A549 (cell line): ENCODE data around the gene SORCS1.

ENCODE experiments used
- CTCF ChIP-seq: fragments of >200 bp; sonication (Bioruptor Twin); formaldehyde crosslinking; IDR thresholded peaks from 3 replicates; pipeline ENCODE4 v1.5.1; 2016
- EP300 ChIP-seq, 2 experiments: fragments of >200 bp; sonication (Bioruptor Twin); formaldehyde crosslinking; IDR thresholded peaks; 2 replicates in 1 of 2; 3 replicates in 1 of 2; pipeline ENCODE4 v1.6.1; 2016 to 2017
- JUNB ChIP-seq: fragments of >200 bp; sonication (Bioruptor Twin); formaldehyde crosslinking; IDR thresholded peaks from 2 replicates; pipeline ENCODE4 v1.6.1; 2016
- MAX ChIP-seq: IDR thresholded peaks from 2 replicates; pipeline ENCODE4 v1.6.1; 2012
- POLR2A ChIP-seq: IDR thresholded peaks from 2 replicates; pipeline ENCODE4 v1.6.1; 2012; ENCODE audit warnings: mild to moderate bottlenecking, low read length
- POLR2AphosphoS2 ChIP-seq: conservative IDR thresholded peaks from 2 replicates; pipeline ENCODE4 v1.6.1; 2012; ENCODE audit warnings: low read length, improper control_type of control experiment, inconsistent platforms
- USF2 ChIP-seq: fragments of 450-650 bp; IDR thresholded peaks from 2 replicates; pipeline ENCODE4 v1.6.1; 2014; ENCODE audit warnings: antibody characterized with exemption

GRCh38 chr10:106636766-106637491 is 527.6 kb downstream of the SORCS1 start:
- TF ChIP-seq POLR2A (no peak), JUNB (no peak), POLR2AphosphoS2 (no peak), CTCF (no peak), MAX (no peak), USF2 (no peak), EP300 (IDR thresholded peaks at IDR 0.05) (no peak)
